Endodermal cell (in vitro differentiated cells): Measurements from ENCODE around the gene PCDH10. TPM values are rescaled to one million over a fixed set of nuclear protein-coding genes. Genes with fewer than 3 reads are reported as not detected.

ENCODE experiments used
- DNase-seq: peaks from one replicate; pipeline ENCODE4 v3.0.0-alpha.2; 2017
- H3K27ac ChIP-seq: 2 replicates; pipeline ENCODE4 v1.5.1; 2013; ENCODE audit warnings: mild to moderate bottlenecking, low read depth, low read length, moderate library complexity
- H3K27me3 ChIP-seq: 2 replicates; pipeline ENCODE4 v1.6.1; 2013; ENCODE audit warnings: mild to moderate bottlenecking, low read length, moderate library complexity; ENCODE audit not compliant: insufficient read depth, control insufficient read depth, poor library complexity, severe bottlenecking
- H3K36me3 ChIP-seq: 2 replicates; pipeline ENCODE4 v1.7.0; 2013; ENCODE audit warnings: mild to moderate bottlenecking, low read length, moderate library complexity; ENCODE audit not compliant: control insufficient read depth, insufficient read depth
- H3K4me1 ChIP-seq: one replicate; pipeline ENCODE4 v1.7.0; 2013; ENCODE audit warnings: low read length; ENCODE audit not compliant: control insufficient read depth, insufficient read depth
- H3K4me3 ChIP-seq: 2 replicates; pipeline ENCODE4 v1.5.1; 2013; ENCODE audit warnings: mild to moderate bottlenecking, low read length, moderate library complexity
- H3K9ac ChIP-seq: 2 replicates; pipeline ENCODE4 v1.6.1; 2013; ENCODE audit warnings: mild to moderate bottlenecking, low read length, moderate library complexity; ENCODE audit not compliant: poor library complexity, severe bottlenecking; ENCODE audit errors: extremely low read depth
- H3K9me3 ChIP-seq: 2 replicates; pipeline ENCODE4 v1.6.1; 2013; ENCODE audit warnings: mild to moderate bottlenecking, low read length, moderate library complexity; ENCODE audit not compliant: control insufficient read depth
- H3K27ac Mint-ChIP-seq: 2 replicates; pipeline ENCODE4 v1.8.0; 2020; ENCODE audit warnings: mixed read lengths
- H3K27me3 Mint-ChIP-seq: 2 replicates; pipeline ENCODE4 v1.8.0; 2021; ENCODE audit warnings: mild to moderate bottlenecking, mixed read lengths; ENCODE audit not compliant: insufficient read depth
- H3K36me3 Mint-ChIP-seq: 2 replicates; pipeline ENCODE4 v1.8.0; 2020; ENCODE audit warnings: low read depth, mixed read lengths
- H3K4me1 Mint-ChIP-seq: 2 replicates; pipeline ENCODE4 v1.8.0; 2020; ENCODE audit warnings: mixed read lengths
- H3K4me3 Mint-ChIP-seq: 2 replicates; pipeline ENCODE4 v1.8.0; 2020; ENCODE audit warnings: mild to moderate bottlenecking, moderate library complexity, mixed read lengths
- H3K9me3 Mint-ChIP-seq: 2 replicates; pipeline ENCODE4 v1.8.0; 2020; ENCODE audit warnings: mild to moderate bottlenecking, mixed read lengths
- WGBS, 2 experiments: methylation state at CpG; one replicate each; pipeline versions ENCODE4 v1.1.5 to v1.1.7; 2013; ENCODE audit warnings: missing lambda C conversion rate in 2 of 2, mixed read lengths in 1 of 2; ENCODE audit not compliant: insufficient coverage in 1 of 2, insufficient read length in 1 of 2; 5-methylcytosine and 5-hydroxymethylcytosine counted together
- total RNA-seq, 2 donors: library from RNA; stranded (reverse); fragmentation: NEBNext Ultra II Directional in 1 of 2; extraction: Animal tissue kit (Norgen Biotek cat#: 25700) in 1 of 2; gene quantifications; 2 replicates in 1 of 2; 3 replicates in 1 of 2; pipeline ENCODE4 v1.2.1, GENCODE V29; 2021
- TF ChIP-seq, protein P1 (sequence below): fragments of 200-600 bp; sonication (generic); conservative IDR thresholded peaks from 2 replicates; pipeline ENCODE4 v1.5.0; 2021; ENCODE audit warnings: antibody characterized with exemption, mild to moderate bottlenecking

Gene PCDH10
- total RNA-seq, 2 donors from 2014 or later: 111 to 139 TPM

DNA sequence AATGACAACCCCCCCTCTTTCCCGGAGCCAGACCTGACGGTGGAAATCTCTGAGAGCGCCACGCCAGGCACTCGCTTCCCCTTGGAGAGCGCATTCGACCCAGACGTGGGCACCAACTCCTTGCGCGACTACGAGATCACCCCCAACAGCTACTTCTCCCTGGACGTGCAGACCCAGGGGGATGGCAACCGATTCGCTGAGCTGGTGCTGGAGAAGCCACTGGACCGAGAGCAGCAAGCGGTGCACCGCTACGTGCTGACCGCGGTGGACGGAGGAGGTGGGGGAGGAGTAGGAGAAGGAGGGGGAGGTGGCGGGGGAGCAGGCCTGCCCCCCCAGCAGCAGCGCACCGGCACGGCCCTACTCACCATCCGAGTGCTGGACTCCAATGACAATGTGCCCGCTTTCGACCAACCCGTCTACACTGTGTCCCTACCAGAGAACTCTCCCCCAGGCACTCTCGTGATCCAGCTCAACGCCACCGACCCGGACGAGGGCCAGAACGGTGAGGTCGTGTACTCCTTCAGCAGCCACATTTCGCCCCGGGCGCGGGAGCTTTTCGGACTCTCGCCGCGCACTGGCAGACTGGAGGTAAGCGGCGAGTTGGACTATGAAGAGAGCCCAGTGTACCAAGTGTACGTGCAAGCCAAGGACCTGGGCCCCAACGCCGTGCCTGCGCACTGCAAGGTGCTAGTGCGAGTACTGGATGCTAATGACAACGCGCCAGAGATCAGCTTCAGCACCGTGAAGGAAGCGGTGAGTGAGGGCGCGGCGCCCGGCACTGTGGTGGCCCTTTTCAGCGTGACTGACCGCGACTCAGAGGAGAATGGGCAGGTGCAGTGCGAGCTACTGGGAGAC is 1.6 kb downstream of the PCDH10 start:
- Histone ChIP-seq H3K9ac (peak overlapping the region; percentile 73), H3K9me3 (no peaks in the 10 kb centered on the region), H3K27me3 (peaks cover 6% of the 10 kb centered on the region), H3K36me3 (peaks cover 13% of the 10 kb centered on the region), H3K4me1 (no peaks in the 10 kb centered on the region), H3K4me3 (peak overlapping the region; percentile 98), H3K27ac (no peak overlapping the region)
- peak overlapping the region; percentile 97 for H3K4me3 Mint-ChIP-seq
- peaks cover 27% of the 10 kb centered on the region for H3K4me1 Mint-ChIP-seq
- WGBS, 2 experiments: 0 to 1% methylated on average over 16 to 63 of the region's 63 CpGs
- no peaks in the 10 kb centered on the region for H3K9me3 Mint-ChIP-seq
- peak overlapping the region; percentile 92 for H3K27ac Mint-ChIP-seq
- DNase-seq: peak; percentile 80
- peaks cover 13% of the 10 kb centered on the region for H3K27me3 Mint-ChIP-seq
- peaks cover 20% of the 10 kb centered on the region for H3K36me3 Mint-ChIP-seq
- TF ChIP-seq, protein P1, sequence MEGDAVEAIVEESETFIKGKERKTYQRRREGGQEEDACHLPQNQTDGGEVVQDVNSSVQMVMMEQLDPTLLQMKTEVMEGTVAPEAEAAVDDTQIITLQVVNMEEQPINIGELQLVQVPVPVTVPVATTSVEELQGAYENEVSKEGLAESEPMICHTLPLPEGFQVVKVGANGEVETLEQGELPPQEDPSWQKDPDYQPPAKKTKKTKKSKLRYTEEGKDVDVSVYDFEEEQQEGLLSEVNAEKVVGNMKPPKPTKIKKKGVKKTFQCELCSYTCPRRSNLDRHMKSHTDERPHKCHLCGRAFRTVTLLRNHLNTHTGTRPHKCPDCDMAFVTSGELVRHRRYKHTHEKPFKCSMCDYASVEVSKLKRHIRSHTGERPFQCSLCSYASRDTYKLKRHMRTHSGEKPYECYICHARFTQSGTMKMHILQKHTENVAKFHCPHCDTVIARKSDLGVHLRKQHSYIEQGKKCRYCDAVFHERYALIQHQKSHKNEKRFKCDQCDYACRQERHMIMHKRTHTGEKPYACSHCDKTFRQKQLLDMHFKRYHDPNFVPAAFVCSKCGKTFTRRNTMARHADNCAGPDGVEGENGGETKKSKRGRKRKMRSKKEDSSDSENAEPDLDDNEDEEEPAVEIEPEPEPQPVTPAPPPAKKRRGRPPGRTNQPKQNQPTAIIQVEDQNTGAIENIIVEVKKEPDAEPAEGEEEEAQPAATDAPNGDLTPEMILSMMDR: no peak

GRCh38 chr4:133151341-133151690 is 2.2 kb downstream of the PCDH10 start:
- DNase-seq: peak; percentile 80
- H3K4me3 ChIP-seq: peak overlapping the region; percentile 98
- no peaks in the 10 kb centered on the region for H3K9me3 ChIP-seq
- Mint-ChIP-seq H3K9me3 (no peaks in the 10 kb centered on the region), H3K36me3 (peaks cover 20% of the 10 kb centered on the region), H3K4me3 (peak overlapping the region; percentile 97), H3K4me1 (peaks cover 27% of the 10 kb centered on the region), H3K27ac (peak overlapping the region; percentile 92), H3K27me3 (peaks cover 13% of the 10 kb centered on the region)
- H3K9ac ChIP-seq: peak overlapping the region; percentile 73
- 0 to 1% methylated on average over 11 to 31 of the region's 31 CpGs for WGBS, 2 experiments
- H3K27ac ChIP-seq: no peak overlapping the region
- TF ChIP-seq, protein P1: no peak
- no peaks in the 10 kb centered on the region for H3K4me1 ChIP-seq
- H3K36me3 ChIP-seq: peaks cover 13% of the 10 kb centered on the region
- peaks cover 6% of the 10 kb centered on the region for H3K27me3 ChIP-seq

GRCh38 chr4:133151691-133152329 is 2.7 kb downstream of the PCDH10 start:
- Mint-ChIP-seq H3K27ac (peak overlapping the region; percentile 92), H3K9me3 (no peaks in the 10 kb centered on the region), H3K4me3 (peak overlapping the region; percentile 97), H3K36me3 (peaks cover 25% of the 10 kb centered on the region), H3K27me3 (peaks cover 13% of the 10 kb centered on the region), H3K4me1 (peaks cover 30% of the 10 kb centered on the region)
- H3K27ac ChIP-seq: no peak overlapping the region
- no peaks in the 10 kb centered on the region for H3K9me3 ChIP-seq
- no peaks in the 10 kb centered on the region for H3K4me1 ChIP-seq
- peak overlapping the region; percentile 98 for H3K4me3 ChIP-seq
- WGBS, 2 experiments: 0 to 1% methylated on average over 26 to 62 of the region's 62 CpGs
- peaks cover 13% of the 10 kb centered on the region for H3K36me3 ChIP-seq
- H3K9ac ChIP-seq: peak overlapping the region; percentile 73
- TF ChIP-seq, protein P1: peak; percentile 81
- H3K27me3 ChIP-seq: peaks cover 6% of the 10 kb centered on the region
- DNase-seq: peak; percentile 87
